Heart right ventricle (tissue), 16 donors: ENCODE data around the gene SERBP1. TPM values are rescaled to one million over a fixed set of nuclear protein-coding genes. Genes with fewer than 3 reads are reported as not detected.

Experiments used
- ATAC-seq, 8 donors: fragments of 200-7000 bp; cut with Tn5 transposase; one replicate each; pipeline ENCODE4 v1.9.1; 2020; ENCODE audit warnings: mild to moderate bottlenecking in 8 of 8, moderate library complexity in 8 of 8, moderate number of reproducible peaks in 1 of 8
- DNase-seq, 2 donors: peaks; one replicate each; pipeline ENCODE4 v3.0.0-alpha.2; 2020
- H3K27ac ChIP-seq, 10 donors: fragments of 200-600 bp; sonication (generic) in 2 of 10; one replicate each; pipeline versions ENCODE4 v1.5.0 to v1.8.0; 2020 to 2022; ENCODE audit warnings: mild to moderate bottlenecking in 3 of 10
- H3K27me3 ChIP-seq, 7 donors: fragments of 200-600 bp; one replicate each; pipeline ENCODE4 v1.8.0; 2021 to 2022; ENCODE audit warnings: mild to moderate bottlenecking in 2 of 7
- H3K36me3 ChIP-seq, 9 donors: fragments of 200-600 bp; sonication (generic) in 1 of 9; one replicate each; pipeline versions ENCODE4 v1.5.0 to v1.8.0; 2020 to 2022; ENCODE audit warnings: mild to moderate bottlenecking in 2 of 9
- H3K4me1 ChIP-seq, 9 donors: fragments of 200-600 bp; sonication (generic) in 1 of 9; one replicate each; pipeline versions ENCODE4 v1.5.0 to v1.8.0; 2020 to 2022; ENCODE audit warnings: mild to moderate bottlenecking in 4 of 9
- H3K4me3 ChIP-seq, 10 donors: fragments of 200-600 bp; sonication (generic) in 2 of 10; one replicate each; pipeline versions ENCODE4 v1.5.0 to v1.8.0; 2020 to 2022; ENCODE audit warnings: mild to moderate bottlenecking in 7 of 10, moderate library complexity in 2 of 10
- H3K9me3 ChIP-seq, 11 donors: fragments of 200-600 bp in 10 of 11; sonication (generic) in 2 of 11; one replicate each; pipeline versions ENCODE4 v1.5.0 to v1.8.0; 2013 to 2022; ENCODE audit warnings: mild to moderate bottlenecking in 2 of 11, control low read depth in 1 of 11, moderate library complexity in 1 of 11
- CTCF ChIP-seq, 9 donors: fragments of 200-600 bp; sonication (generic) in 2 of 9; IDR thresholded peaks; one replicate each; pipeline versions ENCODE4 v1.5.0 to v1.8.0; 2021 to 2022; ENCODE audit warnings: antibody characterized with exemption in 9 of 9, mild to moderate bottlenecking in 5 of 9, moderate library complexity in 1 of 9
- WGBS, 2 donors: extraction: QIAGEN DNeasy Blood & Tissue Kit; methylation state at CpG; one replicate each; pipeline ENCODE4 v1.1.7; 2013; ENCODE audit warnings: inconsistent platforms in 1 of 2; 5-methylcytosine and 5-hydroxymethylcytosine counted together
- intact Hi-C, 10 donors: fragments of 100-400 bp; cut with DNase I; formaldehyde crosslinking; loops; one replicate each; pipeline versions ENCODE4 v1.11.1 to v1.14.2; 2022
- polyA plus RNA-seq, 2 donors: library from polyadenylated mRNA; stranded (reverse); fragments of 200-250 nt; gene quantifications; one replicate each; pipeline ENCODE4 v1.2.3, GENCODE V29; 2013
- total RNA-seq, 10 donors: library from RNA; stranded (reverse); fragmentation: NEBNext Ultra II Directional in 3 of 10; extraction: Animal tissue kit (Norgen Biotek cat#: 25700) in 3 of 10; gene quantifications; one replicate each; pipeline versions ENCODE4 v1.2.1 to v1.2.4, GENCODE V29; 2021 to 2023
- donor health status: Arrhythmogenic right ventricular cardiomyopathy.
- donor health status: ischemic (EF 13 %, LVEDD 7.1; RV severe dilation, severe dysfunction).
- donor health status: healthy with polysubstance abuse.
- donor health status: DM: no; HTN: yes; CAD: no.
- donor health status: DM: no; HTN: no; CAD: no.
- donor health status: ischemic (EF 25% LVEDD 6.9; RV normal size, moderate dysfunction).
- donor health status: ischemic (EF 25% LVEDD 5.7; RV mildly dilated, moderate dysfunction).
- donor health status: healthy.
- donor health status: DM: yes; HTN: yes; CAD: no.
- donor health status: Ischemic cardiomyopathy.
- donor health status: ischemic (EF 35%, LVEDD 5.7; RV mildly dilated, moderate dysfunction).
- donor health status: nonischemic (EF 11% LVEDD 7.7; RV severe dilation, severe dysfunction).
- donor health status: DM: yes; HTN: yes; CAD: no.
- donor health status: PGD.
- donor health status: ischemic (EF 29% LVEDD 5.4; RV normal size, mild dysfunction).
- donor health status: nonischemic (EF 23%, LVEDD 6.1; RV moderate dilation, normal function).

Gene SERBP1
- total and polyA plus RNA-seq, 12 donors: 58.3 to 153 (median 136) TPM

DNA sequence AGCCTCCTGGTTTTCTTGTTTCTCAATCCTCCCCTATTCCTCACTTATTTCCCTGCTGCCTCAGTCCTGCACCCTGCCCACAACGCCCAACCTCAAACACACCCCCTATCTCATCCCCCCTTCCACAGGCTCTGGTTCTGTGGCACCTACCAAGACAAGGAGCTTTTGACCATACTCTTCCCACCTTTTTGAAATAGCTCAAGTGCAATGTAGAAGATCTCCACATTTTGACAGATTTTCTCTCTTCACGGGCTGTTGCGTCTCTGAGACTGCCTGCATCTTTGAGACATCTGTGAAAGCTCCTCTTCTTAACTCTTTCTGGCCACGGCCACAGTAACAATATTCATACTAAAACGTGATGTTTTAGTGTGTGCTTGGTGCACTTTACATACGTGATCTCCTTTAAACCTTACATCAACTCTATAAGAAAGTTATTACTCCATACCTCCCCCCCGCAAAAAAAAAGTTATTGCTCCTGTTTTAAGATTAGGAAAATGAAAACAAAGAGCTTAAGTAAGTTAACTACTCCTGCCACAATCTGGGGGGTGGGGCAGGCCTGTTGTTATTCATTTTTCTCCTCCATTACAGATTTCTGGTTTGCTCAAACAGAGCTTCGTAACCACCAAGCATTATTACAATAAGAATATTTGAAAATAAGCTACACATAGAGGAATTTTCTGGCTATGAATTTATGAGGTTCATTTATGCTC, 1.8 kb upstream of the SERBP1 start:
- no peak for DNase-seq
- intact Hi-C loops: loop anchor here in 2 of 10 donors (2.0 to 10.0 kb wide), 2 partner anchors 31 to 53 kb away; no protein-coding TSS in a partner anchor

GRCh38 chr1:67431156-67431765, 1.1 kb upstream of the SERBP1 start:
- H3K4me3 ChIP-seq: peak overlapping the region; percentile 67 to 88 (median 85)
- H3K4me1 ChIP-seq: peaks cover 0 to 58% (median 32%) of the 10 kb centered on the region in 9 donors
- H3K36me3 ChIP-seq: peaks cover 0 to 1% (median 0%) of the 10 kb centered on the region in 9 donors
- DNase-seq: no peak
- 18 to 19% methylated on average over 12 of the region's 12 CpGs for WGBS, 2 donors
- H3K27me3 ChIP-seq: no peaks in the 10 kb centered on the region
- intact Hi-C loops: loop anchor here in 2 of 10 donors (2.0 to 10.0 kb wide), 2 partner anchors 32 to 54 kb away; no protein-coding TSS in a partner anchor
- H3K27ac ChIP-seq: peak overlapping the region; percentile 60 to 94 (median 90)
- H3K9me3 ChIP-seq: no peaks in the 10 kb centered on the region
- TF ChIP-seq CTCF (IDR thresholded peaks at IDR 0.05): no peak
- ATAC-seq: no peak

More for the DNA sequence above, 1.8 kb upstream of the SERBP1 start:
- H3K27me3 ChIP-seq: no peaks in the 10 kb centered on the region
- no peak for TF ChIP-seq CTCF (IDR thresholded peaks at IDR 0.05)
- ATAC-seq: no peak
- peak overlapping the region in 8 of 10 donors; percentile 83 to 94 (median 90) for H3K27ac ChIP-seq
- peak overlapping the region in 2 of 10 donors; percentile 84 to 88 for H3K4me3 ChIP-seq
- 52 to 57% methylated on average over 8 of the region's 8 CpGs for WGBS, 2 donors
- no peaks in the 10 kb centered on the region for H3K36me3 ChIP-seq
- peaks cover 0 to 50% (median 25%) of the 10 kb centered on the region in 9 donors for H3K4me1 ChIP-seq
- no peaks in the 10 kb centered on the region for H3K9me3 ChIP-seq

DNA sequence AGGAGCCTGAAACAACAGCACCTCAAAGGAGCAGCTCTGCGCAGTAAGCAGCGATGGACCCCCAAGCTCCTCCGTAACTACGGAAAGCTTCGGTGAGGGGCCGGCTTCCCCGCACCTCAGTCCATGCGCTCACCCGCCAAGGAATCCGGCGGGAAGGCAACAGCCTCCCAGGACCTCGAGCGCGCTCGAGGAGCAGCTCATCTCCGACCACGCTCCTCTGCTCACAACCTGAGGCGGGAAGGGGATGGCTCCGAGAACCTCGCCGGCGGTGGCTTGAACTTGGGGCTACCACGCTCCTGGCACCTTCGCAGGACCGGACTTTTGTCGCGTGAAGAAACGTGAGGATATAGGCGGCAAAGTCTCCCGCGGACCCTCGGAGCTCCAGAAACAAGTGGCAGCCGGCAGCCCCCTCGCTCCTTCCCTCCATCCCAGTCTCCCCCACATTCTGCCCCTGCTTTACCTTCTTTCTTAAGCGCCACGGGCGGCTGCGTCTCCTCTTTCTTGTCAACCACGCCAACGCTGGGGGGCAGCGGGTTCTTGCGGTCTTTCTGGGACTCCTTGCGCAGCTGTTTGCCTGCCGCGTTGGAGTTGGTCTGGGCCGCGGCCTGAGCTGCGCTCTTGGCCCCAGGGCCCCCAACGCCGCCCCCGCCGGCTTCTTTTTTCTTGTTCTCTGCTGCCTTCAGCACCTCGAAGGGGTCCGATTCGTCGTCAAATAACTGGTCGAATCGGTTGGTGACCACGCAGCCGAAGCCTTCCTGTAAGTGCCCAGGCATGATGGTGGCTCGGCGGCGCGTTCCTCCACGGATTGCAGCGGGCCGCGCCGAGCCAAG, 459 bp downstream of the SERBP1 start:
- peaks cover 0 to 70% (median 39%) of the 10 kb centered on the region in 9 donors for H3K4me1 ChIP-seq
- H3K36me3 ChIP-seq: peaks cover 0 to 16% (median 11%) of the 10 kb centered on the region in 9 donors
- DNase-seq: peak; percentile 16 to 30
- no peaks in the 10 kb centered on the region for H3K27me3 ChIP-seq
- intact Hi-C loops: loop anchor here in 2 of 10 donors (2.0 to 10.0 kb wide), 2 partner anchors 33 to 55 kb away; no protein-coding TSS in a partner anchor
- WGBS, 2 donors: 0 to 1% methylated on average over 69 of the region's 69 CpGs
- peak; percentile 10 to 61 (median 27) for ATAC-seq
- no peaks in the 10 kb centered on the region for H3K9me3 ChIP-seq
- peak in 1 of 9 donors; percentile 16 for TF ChIP-seq CTCF (IDR thresholded peaks at IDR 0.05)
- H3K27ac ChIP-seq: peak overlapping the region; percentile 35 to 94 (median 90)
- H3K4me3 ChIP-seq: peak overlapping the region; percentile 67 to 88 (median 85)
